Measurements from ENCODE around the gene UGT1A8.

Gene UGT1A8

DNA sequence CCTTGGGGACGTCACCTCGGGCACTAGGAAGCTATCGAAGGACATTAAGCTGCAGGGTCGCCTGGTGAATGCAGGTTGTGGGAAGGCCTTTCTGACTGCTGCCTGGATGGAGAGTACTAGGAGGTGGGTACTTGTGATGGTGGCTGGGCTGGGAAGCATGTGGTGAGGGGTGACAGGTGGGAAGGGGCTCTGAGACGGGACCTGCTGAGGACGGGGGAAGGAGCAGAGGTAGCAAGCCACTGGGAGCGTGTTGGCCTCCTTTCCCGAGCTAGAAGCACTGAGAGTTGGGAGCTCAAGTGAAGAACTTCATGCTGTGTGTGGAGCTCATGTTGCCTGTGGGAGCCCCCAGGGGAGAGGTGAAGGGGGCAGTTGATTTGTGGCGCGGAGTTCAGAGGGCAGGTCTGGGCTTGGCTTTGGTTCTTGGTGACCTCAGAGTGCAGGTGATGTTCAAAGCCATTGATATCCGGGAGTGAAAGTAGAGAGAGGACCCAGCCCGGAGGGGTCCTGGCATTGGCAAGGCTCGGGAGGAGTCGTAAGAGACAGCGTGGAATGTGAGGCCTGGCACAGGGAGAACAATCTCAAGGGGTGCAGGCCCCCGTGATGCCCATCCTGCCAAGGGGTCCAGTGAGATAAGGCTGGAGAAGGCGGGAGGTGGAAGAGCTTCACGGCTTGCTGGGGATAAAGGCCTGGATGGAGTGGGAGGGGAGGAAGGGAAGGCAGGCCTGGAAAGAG is 173.9 kb downstream of the UGT1A8 start:
- DNase-seq (ENCODE audit: low read depth) = no peak
- H3K4me3 ChIP-seq (ENCODE audit: low read depth, low read length) = no peak overlapping the region

DNA sequence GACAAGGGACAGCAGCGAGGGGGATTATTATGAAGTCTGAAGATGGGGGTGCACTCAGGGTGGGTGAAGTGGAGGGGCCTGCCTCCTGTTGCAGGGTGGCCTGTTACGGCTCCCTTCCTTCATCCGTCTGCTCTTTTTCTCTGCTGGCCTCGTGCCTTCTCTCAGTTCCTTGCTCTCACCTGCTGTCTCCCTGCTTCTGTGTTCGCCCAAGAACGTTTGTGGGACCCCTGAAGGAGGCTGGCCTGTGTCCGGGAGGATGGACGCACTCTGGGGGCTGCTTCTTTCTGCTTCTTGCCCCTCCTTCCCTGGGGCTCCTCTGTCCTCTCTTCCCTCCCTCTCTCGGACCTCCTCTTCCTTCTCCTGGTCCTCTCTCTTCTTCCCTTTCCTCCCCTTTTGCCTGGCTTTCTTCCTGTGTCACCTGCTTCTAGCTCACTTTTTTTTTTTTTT is 174.5 kb downstream of the UGT1A8 start:
- DNase-seq (ENCODE audit: low read depth) = no peak

GRCh38 chr2:233792720-233793119 is 175.3 kb downstream of the UGT1A8 start:
- DNase-seq (ENCODE audit: low read depth) = no peak
- no peak overlapping the region for H3K4me3 ChIP-seq (ENCODE audit: low read depth, low read length)

More for the DNA sequence above, 174.5 kb downstream of the UGT1A8 start:
- no peak overlapping the region for H3K4me3 ChIP-seq (ENCODE audit: low read depth, low read length)

GRCh38 chr2:233793465-233794127 is 176.2 kb downstream of the UGT1A8 start:
- no peak overlapping the region for H3K4me3 ChIP-seq (ENCODE audit: low read depth, low read length)
- DNase-seq (ENCODE audit: low read depth) = no peak

DNA sequence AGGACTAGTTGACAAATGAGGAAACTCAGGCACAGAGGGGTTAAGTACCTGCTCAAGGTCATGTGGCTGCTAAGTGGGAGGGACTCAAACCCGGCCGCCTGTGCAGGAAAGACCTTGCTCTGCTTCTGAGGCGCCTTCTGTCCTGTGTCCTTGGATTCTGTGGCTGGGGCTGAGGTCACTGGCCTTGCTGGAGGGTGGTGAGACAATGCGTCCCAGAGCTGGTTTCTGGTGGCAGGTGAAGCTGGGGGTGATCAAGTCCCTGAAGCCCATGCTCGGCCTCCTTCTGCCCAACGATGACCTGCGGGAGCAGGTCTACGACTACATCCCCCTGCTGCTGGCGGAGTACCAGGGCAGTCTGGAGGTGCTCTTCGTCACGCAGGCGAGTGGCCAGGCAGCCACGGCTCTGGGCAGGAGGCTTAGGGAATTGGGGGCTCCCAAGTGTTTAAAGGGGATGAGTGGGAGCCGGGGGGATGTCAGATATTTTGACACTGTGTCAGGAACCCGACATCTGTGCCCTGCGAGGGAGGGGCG is 176.8 kb downstream of the UGT1A8 start:
- no peak for DNase-seq (ENCODE audit: low read depth)
- H3K4me3 ChIP-seq (ENCODE audit: low read depth, low read length) = no peak overlapping the region

DNA sequence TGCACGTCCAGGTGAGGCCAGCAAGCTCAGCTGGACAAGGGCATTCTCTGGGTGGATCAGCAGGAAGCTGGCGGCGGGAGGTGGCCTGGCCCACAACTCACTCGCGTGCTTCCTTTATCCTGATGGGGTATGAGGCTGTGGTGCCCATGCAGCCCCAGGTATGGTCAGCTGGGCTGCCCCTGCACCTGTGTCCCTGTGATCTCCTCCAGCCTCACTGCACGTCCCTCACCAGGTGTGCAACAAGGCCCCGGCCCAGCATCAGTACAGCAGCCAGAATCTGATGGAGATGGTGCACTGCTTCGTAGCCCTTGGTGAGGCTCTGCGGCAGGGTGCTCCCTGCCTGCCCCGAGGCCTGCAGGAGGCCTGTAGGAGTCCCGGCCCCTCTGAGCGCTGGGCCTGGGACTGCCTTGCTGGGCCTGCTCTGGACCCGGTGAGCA is 178.3 kb downstream of the UGT1A8 start:
- no peak for DNase-seq (ENCODE audit: low read depth)
- H3K4me3 ChIP-seq (ENCODE audit: low read depth, low read length) = no peak overlapping the region

DNA sequence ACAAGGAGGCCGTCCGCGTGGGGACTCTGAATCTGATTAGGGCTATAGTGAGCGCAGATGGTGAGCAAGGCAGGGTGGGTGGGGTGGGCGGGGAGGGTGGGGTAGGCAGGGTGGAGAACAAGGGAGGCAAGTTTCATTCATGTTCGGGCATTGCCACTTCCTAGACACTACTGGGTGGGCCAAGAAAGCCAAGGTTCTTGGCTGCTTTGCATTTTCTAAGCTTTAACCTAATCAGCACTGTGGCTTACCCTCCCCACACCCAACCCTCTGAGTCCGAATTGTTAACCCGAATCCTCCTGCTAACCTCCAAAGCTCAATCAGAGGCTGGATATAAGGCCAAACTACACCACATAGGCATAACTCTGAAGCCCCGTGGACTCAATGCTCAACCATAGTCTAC is 178.8 kb downstream of the UGT1A8 start:
- no peak for DNase-seq (ENCODE audit: low read depth)
- H3K4me3 ChIP-seq (ENCODE audit: low read depth, low read length) = no peak overlapping the region

DNA sequence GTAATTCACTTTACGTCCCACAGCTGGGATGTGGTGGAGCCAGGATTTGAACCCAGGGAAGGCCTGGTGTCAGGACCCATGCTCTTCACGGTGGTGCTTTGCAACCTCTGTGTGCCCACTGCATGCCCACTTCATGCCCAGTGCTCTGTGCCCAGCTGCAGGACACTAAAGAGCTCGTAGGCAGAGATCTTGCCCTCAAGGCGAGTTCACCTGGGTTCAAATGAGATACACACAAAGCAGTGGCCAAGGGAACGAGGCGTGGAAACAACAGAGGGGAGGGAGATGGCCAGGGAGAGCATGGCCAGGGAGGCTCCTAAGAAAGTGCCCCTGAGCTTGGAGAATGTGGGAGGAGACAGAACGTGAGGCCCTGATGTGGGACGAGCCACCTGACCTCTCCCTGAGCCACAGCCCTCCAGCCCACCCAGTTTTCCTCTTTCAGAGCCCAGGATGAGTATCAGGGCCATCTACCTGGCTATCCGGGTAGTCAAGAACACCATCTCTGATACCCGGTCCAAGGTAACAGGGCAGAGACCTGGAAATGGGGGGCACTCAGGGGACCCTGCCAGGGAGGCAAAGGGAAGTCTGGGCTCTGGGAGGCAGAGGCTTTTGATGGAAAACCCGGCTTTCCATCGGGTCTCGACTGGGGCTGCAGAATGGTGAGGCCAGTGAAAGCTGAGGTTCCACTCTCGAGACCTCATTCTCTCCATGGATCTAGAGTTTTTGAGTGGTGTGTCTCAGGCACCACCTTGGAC is 181.1 kb downstream of the UGT1A8 start:
- DNase-seq (ENCODE audit: low read depth) = no peak
- H3K4me3 ChIP-seq (ENCODE audit: low read depth, low read length) = no peak overlapping the region

GRCh38 chr2:233799087-233799665 is 181.7 kb downstream of the UGT1A8 start:
- DNase-seq (ENCODE audit: low read depth) = no peak
- H3K4me3 ChIP-seq (ENCODE audit: low read depth, low read length) = no peak overlapping the region

- no peak for DNase-seq (ENCODE audit: low read depth)
- no peak overlapping the region for H3K4me3 ChIP-seq (ENCODE audit: low read depth, low read length)
These were observed 182.3 kb downstream of the UGT1A8 start for GRCh38 chr2:233799716-233800115.

DNA sequence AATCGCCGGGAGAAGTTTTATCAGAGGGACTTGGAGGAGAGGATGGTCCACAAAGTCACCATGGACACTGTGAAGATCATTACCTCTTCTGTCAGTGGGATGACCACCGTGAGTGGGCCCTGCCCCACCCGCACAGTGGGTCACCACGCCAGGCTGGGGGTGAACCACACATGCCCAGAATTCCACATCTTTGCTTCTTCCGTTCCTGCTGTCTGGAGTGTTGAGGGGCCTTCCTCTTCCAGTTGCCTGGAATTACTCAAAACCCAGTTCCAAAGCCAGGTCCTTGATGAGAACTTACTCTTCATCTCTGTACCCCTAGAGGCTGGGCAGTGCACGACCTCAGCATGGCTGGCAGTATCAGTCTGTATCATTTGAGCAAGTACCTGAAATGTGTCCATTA is 182.8 kb downstream of the UGT1A8 start:
- H3K4me3 ChIP-seq (ENCODE audit: low read depth, low read length) = no peak overlapping the region
- DNase-seq (ENCODE audit: low read depth) = no peak

DNA sequence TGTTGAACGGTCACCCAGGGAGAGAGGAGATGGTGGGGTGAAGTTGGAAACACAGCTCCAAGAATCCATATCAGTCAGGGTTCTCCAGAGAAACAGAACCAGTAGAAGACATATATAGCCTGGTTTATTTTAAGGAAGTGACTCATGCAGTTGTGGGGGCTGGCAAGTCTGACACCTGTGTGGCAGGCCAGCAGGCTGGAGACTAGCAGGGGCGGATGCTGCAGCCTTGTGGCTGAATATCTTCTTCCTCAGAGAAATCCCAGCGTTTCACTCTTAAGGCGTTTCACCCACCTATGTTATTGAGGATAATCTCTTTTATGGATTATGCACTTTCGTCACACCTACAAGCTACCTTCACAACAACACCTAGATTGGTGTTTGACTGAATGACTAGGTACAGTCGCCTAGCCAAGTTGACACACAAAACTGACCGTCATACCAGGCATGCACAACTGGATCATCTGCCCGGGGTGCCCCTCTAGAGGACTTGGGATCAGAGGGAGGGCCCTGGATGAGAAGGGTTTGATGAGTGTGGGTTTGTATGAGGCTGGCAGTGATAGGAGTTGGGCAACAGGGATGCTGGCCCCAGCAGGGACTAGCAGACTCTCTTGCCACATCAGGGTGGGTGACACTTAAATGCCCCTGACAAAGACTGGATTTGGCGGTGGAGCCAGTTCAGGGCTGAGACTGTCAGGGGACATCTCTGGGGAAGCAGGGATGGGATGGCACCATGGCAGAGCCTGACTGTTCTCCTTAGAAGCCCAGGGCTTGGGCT is 184.1 kb downstream of the UGT1A8 start:
- DNase-seq (ENCODE audit: low read depth) = no peak
- H3K4me3 ChIP-seq (ENCODE audit: low read depth, low read length) = no peak overlapping the region

- H3K4me3 ChIP-seq (ENCODE audit: low read depth, low read length) = no peak overlapping the region
- no peak for DNase-seq (ENCODE audit: low read depth)
These were observed 184.8 kb downstream of the UGT1A8 start for GRCh38 chr2:233802132-233802815.

DNA sequence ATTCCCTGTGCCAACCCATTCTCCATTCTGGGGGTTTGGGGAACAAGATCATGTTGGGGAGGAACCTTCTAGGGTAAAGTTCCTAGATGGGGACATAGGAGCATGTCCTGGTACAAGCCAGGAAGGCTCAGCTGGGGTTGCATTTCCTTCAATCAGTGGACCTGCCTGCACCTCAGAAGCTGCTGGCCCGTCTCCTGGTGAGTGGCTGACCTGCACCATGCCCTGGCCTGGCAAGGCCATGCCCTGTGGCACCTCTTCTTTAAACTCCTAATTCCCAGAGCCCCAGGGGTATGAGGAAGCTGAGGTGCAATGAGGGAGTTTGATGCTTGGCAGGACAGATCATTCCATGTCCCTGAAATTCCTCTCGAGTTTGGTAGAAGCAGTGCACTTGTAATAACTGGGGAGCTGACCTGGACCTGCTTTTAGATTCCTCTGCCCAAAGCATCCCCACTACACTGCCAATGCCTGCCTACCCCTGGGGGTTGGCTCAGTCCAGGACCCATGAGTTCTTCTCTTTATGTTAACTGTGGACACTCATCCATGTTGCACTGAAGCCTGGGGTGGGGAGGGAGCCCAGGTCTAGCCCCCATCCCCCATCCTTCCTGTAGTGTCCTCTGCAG is 186.0 kb downstream of the UGT1A8 start:
- H3K4me3 ChIP-seq (ENCODE audit: low read depth, low read length) = no peak overlapping the region
- DNase-seq (ENCODE audit: low read depth) = no peak

DNA sequence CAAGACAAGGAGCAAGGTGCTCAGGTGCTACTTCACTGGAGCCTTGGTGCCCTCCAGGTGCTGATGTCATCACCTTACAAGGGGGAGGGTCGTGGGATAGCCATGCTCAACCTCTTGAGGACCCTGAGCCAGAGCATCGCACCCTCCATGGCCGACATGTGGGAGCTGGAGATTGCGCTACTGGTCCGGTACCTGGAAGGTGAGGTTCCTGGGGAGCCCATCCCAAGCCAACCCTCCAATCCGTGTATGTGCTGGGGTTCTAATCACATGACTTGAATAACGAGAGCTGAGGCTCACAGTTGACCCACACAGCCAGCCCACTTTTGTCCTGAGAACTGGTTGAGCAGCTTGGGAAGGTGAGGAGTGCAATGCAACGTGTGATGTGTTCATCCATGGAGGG is 186.6 kb downstream of the UGT1A8 start:
- no peak overlapping the region for H3K4me3 ChIP-seq (ENCODE audit: low read depth, low read length)
- DNase-seq (ENCODE audit: low read depth) = no peak

GRCh38 chr2:233807215-233807865 is 189.9 kb downstream of the UGT1A8 start:
- no peak overlapping the region for H3K4me3 ChIP-seq (ENCODE audit: low read depth, low read length)
- no peak for DNase-seq (ENCODE audit: low read depth)

All from skeletal muscle cell (primary cell).